Nephron (organoid): ENCODE measurements around the gene TNC.
A peak's percentile ranks its signal among the peaks of the same experiment; 100 is the strongest.

Source experiments
- H3K27ac Mint-ChIP-seq, 3 experiments: 2 replicates each; pipeline ENCODE4 v1.8.0; 2020; ENCODE audit warnings: mixed read lengths in 3 of 3, mild to moderate bottlenecking in 2 of 3, moderate library complexity in 1 of 3
- H3K27me3 Mint-ChIP-seq: 2 replicates; pipeline ENCODE4 v1.8.0; 2021; ENCODE audit warnings: low read depth, mild to moderate bottlenecking, moderate library complexity, mixed read lengths
- H3K36me3 Mint-ChIP-seq: 2 replicates; pipeline ENCODE4 v1.8.0; 2020; ENCODE audit warnings: low read depth, mixed read lengths
- H3K4me1 Mint-ChIP-seq: 2 replicates; pipeline ENCODE4 v1.8.0; 2020; ENCODE audit warnings: mixed read lengths
- H3K4me3 Mint-ChIP-seq, 3 experiments: 2 replicates each; pipeline ENCODE4 v1.8.0; 2020; ENCODE audit warnings: mild to moderate bottlenecking in 3 of 3, mixed read lengths in 3 of 3, moderate library complexity in 2 of 3
- H3K9me3 Mint-ChIP-seq: 2 replicates; pipeline ENCODE4 v1.8.0; 2020; ENCODE audit warnings: mixed read lengths
- TF ChIP-seq, protein P1 (sequence below), 3 experiments: fragments of 200-600 bp; sonication (generic); IDR thresholded peaks; one replicate each; pipeline ENCODE4 v1.5.0; 2021; ENCODE audit warnings: antibody characterized with exemption in 3 of 3; ENCODE audit not compliant: unreplicated experiment in 3 of 3

The TNC gene

DNA sequence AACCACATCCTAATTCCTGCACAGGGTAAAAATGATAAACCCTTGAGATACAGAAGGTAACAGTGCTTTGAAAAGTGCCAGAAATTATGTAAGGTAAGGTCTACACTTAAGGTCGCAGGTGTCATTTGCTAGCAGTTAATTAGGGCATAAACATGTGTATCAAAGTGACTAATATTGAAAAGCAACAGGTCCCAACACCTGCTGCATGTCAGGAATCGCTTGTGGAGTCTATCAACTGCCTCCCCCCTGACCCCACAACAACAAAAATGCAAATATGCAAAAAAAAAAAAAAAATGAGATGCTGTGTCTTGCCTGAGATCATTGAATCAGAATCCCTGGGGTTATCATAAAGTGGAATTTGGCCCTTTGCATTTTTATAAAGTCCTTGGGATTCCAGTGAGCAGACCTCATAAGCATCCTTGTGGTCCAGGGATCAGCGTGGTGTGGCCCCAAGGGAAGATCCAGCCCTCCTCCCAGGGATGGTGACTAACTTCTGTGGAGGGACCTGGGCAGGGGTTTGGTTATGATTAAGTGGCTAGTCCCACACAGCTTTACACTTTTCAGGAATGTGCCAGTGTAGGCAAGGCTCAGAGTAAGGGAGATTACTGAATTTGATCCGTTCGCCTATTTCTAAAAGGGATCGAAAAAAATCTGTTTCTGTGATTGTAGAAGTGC lies 95.1 kb downstream of the TNC start:
- Mint-ChIP-seq H3K9me3 (no peaks in the 10 kb centered on the region), H3K36me3 (peaks cover 22% of the 10 kb centered on the region), H3K27me3 (no peaks in the 10 kb centered on the region), H3K4me1 (no peaks in the 10 kb centered on the region), H3K27ac (no peak overlapping the region), H3K4me3 (no peak overlapping the region)
- TF ChIP-seq, protein P1, sequence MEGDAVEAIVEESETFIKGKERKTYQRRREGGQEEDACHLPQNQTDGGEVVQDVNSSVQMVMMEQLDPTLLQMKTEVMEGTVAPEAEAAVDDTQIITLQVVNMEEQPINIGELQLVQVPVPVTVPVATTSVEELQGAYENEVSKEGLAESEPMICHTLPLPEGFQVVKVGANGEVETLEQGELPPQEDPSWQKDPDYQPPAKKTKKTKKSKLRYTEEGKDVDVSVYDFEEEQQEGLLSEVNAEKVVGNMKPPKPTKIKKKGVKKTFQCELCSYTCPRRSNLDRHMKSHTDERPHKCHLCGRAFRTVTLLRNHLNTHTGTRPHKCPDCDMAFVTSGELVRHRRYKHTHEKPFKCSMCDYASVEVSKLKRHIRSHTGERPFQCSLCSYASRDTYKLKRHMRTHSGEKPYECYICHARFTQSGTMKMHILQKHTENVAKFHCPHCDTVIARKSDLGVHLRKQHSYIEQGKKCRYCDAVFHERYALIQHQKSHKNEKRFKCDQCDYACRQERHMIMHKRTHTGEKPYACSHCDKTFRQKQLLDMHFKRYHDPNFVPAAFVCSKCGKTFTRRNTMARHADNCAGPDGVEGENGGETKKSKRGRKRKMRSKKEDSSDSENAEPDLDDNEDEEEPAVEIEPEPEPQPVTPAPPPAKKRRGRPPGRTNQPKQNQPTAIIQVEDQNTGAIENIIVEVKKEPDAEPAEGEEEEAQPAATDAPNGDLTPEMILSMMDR (IDR thresholded peaks at IDR 0.05; ENCODE audit: unreplicated experiment in 3 of 3): no peak

- no peaks in the 10 kb centered on the region for H3K27me3 Mint-ChIP-seq
- H3K4me1 Mint-ChIP-seq: no peaks in the 10 kb centered on the region
- H3K27ac Mint-ChIP-seq: no peak overlapping the region
Observed at GRCh38 chr9:115018547-115019435, 99.2 kb downstream of the TNC start.

DNA sequence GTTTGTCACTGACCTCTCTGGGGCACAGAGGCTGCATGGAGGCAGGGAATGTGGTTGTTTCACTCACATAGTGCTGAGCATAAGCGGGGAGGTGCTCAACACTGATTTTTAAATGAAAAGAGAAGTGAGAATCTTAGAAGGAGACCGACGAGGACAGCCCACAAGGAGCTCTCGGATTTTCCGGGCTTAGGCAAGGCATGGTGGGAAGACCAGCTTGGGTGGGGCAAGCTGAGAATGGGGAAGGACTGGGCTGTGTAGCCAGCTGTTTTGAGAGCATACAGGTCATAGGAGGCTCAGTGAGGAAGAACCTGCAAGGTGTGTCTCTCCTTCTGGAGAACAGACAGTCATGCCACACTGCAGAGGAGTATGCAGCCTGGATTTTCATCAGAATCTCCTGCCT lies 101.6 kb downstream of the TNC start:
- Mint-ChIP-seq H3K9me3 (no peaks in the 10 kb centered on the region), H3K4me3 (no peak overlapping the region), H3K27me3 (peaks cover 8% of the 10 kb centered on the region), H3K27ac (no peak overlapping the region), H3K4me1 (no peaks in the 10 kb centered on the region), H3K36me3 (peaks cover 7% of the 10 kb centered on the region)
- TF ChIP-seq, protein P1 (IDR thresholded peaks at IDR 0.05; ENCODE audit: unreplicated experiment in 3 of 3): no peak

More at GRCh38 chr9:115018547-115019435, 99.2 kb downstream of the TNC start:
- H3K4me3 Mint-ChIP-seq: no peak overlapping the region
- no peaks in the 10 kb centered on the region for H3K9me3 Mint-ChIP-seq
- peaks cover 11% of the 10 kb centered on the region for H3K36me3 Mint-ChIP-seq
- TF ChIP-seq, protein P1 (IDR thresholded peaks at IDR 0.05; ENCODE audit: unreplicated experiment in 3 of 3): no peak

DNA sequence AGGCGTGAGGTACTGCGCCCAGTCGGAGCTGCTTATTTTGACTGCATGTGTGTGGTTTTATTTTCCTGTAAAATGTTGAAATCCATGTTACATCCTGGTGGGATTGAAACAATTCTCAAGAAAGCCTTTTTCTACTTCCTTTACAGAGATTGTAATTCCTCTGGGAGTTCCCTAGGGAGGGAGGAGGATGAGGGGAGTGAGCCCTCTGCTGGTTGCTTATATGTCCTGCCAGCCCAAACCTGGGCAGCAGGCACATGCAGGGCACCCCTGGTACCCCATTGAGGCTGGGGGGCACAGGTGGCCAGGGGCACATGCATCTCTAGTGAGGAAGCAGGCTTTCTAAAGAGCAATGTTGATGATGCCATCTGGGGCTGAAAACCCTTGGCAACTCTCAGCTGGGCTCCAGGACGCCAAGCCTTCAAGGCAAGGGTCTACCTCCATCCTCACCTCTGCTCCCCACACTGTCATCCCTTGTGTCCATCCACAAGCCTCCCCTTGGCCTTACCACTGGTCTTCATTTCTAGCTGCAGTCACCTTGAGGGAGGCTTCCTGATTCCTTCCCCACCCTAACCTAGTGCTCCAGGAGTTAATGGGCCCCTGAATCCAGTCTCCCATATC lies 102.8 kb downstream of the TNC start:
- TF ChIP-seq, protein P1 (IDR thresholded peaks at IDR 0.05; ENCODE audit: unreplicated experiment in 3 of 3): peak; percentile 53 to 57 (median 54)
- peaks cover 8% of the 10 kb centered on the region for H3K27me3 Mint-ChIP-seq
- H3K36me3 Mint-ChIP-seq: no peaks in the 10 kb centered on the region
- no peaks in the 10 kb centered on the region for H3K9me3 Mint-ChIP-seq
- H3K27ac Mint-ChIP-seq: no peak overlapping the region
- no peak overlapping the region for H3K4me3 Mint-ChIP-seq
- H3K4me1 Mint-ChIP-seq: no peaks in the 10 kb centered on the region

- Mint-ChIP-seq H3K27ac (peak overlapping the region in 2 of 3 experiments; percentile 20 to 40), H3K36me3 (no peaks in the 10 kb centered on the region), H3K4me1 (no peaks in the 10 kb centered on the region), H3K4me3 (no peak overlapping the region), H3K9me3 (no peaks in the 10 kb centered on the region), H3K27me3 (peaks cover 8% of the 10 kb centered on the region)
- TF ChIP-seq, protein P1 (IDR thresholded peaks at IDR 0.05; ENCODE audit: unreplicated experiment in 3 of 3): no peak
Observed at GRCh38 chr9:115014438-115014837, 103.5 kb downstream of the TNC start.
